Measurements from ENCODE around the gene GPD1.
"Not testable (repeated sequence)": the region's sequence is repeated elsewhere in the genome, so short reads cannot be mapped to it uniquely, and the experiment has no call there.

The GPD1 gene

GRCh38 chr12:50142993-50143392 is 39.2 kb downstream of the GPD1 start:
- H3K4me3 ChIP-seq (replicated peaks; ENCODE audit: low read depth, low read length): no peak overlapping the region
- no peak for TF ChIP-seq CTCF (IDR thresholded peaks at IDR 0.05; ENCODE audit: low read depth, low read length, missing control alignments)
- no peak for DNase-seq (ENCODE audit: extremely low read depth, low read depth)

GRCh38 chr12:50145439-50145838 is 41.6 kb downstream of the GPD1 start:
- TF ChIP-seq CTCF (IDR thresholded peaks at IDR 0.05; ENCODE audit: low read depth, low read length, missing control alignments): no peak
- H3K4me3 ChIP-seq (replicated peaks; ENCODE audit: low read depth, low read length): no peak overlapping the region
- DNase-seq (ENCODE audit: extremely low read depth, low read depth): no peak

GRCh38 chr12:50147281-50147680 is 43.5 kb downstream of the GPD1 start:
- TF ChIP-seq CTCF (IDR thresholded peaks at IDR 0.05; ENCODE audit: low read depth, low read length, missing control alignments): no peak

GRCh38 chr12:50148011-50148410 is 44.2 kb downstream of the GPD1 start:
- not testable (repeated sequence) for DNase-seq (ENCODE audit: extremely low read depth, low read depth); H3K4me3 ChIP-seq (replicated peaks; ENCODE audit: low read depth, low read length)

More at GRCh38 chr12:50147281-50147680, 43.5 kb downstream of the GPD1 start:
- no peak overlapping the region for H3K4me3 ChIP-seq (replicated peaks; ENCODE audit: low read depth, low read length)
- DNase-seq (ENCODE audit: extremely low read depth, low read depth): no peak

- no peak overlapping the region for H3K4me3 ChIP-seq (replicated peaks; ENCODE audit: low read depth, low read length)
- TF ChIP-seq CTCF (IDR thresholded peaks at IDR 0.05; ENCODE audit: low read depth, low read length, missing control alignments): no peak
- DNase-seq (ENCODE audit: extremely low read depth, low read depth): no peak
Observed at GRCh38 chr12:50149311-50149710, 45.5 kb downstream of the GPD1 start.

GRCh38 chr12:50151047-50151687 is 47.4 kb downstream of the GPD1 start:
- no peak for DNase-seq (ENCODE audit: extremely low read depth, low read depth)
- TF ChIP-seq CTCF (IDR thresholded peaks at IDR 0.05; ENCODE audit: low read depth, low read length, missing control alignments): no peak
- no peak overlapping the region for H3K4me3 ChIP-seq (replicated peaks; ENCODE audit: low read depth, low read length)

GRCh38 chr12:50154947-50155346 is 51.1 kb downstream of the GPD1 start:
- DNase-seq (ENCODE audit: extremely low read depth, low read depth); H3K4me3 ChIP-seq (replicated peaks; ENCODE audit: low read depth, low read length): not testable (repeated sequence)

GRCh38 chr12:50156641-50157040 is 52.8 kb downstream of the GPD1 start:
- TF ChIP-seq CTCF (IDR thresholded peaks at IDR 0.05; ENCODE audit: low read depth, low read length, missing control alignments): no peak
- no peak for DNase-seq (ENCODE audit: extremely low read depth, low read depth)
- H3K4me3 ChIP-seq (replicated peaks; ENCODE audit: low read depth, low read length): no peak overlapping the region
